GM12801 (cell line): ENCODE data around the gene COL8A1.

ENCODE experiments used
- CTCF ChIP-seq: IDR thresholded peaks from one replicate; pipeline ENCODE4 v1.5.1; 2011; ENCODE audit warnings: control low read depth; ENCODE audit not compliant: insufficient read length; ENCODE audit errors: extremely low read depth

COL8A1 gene

DNA sequence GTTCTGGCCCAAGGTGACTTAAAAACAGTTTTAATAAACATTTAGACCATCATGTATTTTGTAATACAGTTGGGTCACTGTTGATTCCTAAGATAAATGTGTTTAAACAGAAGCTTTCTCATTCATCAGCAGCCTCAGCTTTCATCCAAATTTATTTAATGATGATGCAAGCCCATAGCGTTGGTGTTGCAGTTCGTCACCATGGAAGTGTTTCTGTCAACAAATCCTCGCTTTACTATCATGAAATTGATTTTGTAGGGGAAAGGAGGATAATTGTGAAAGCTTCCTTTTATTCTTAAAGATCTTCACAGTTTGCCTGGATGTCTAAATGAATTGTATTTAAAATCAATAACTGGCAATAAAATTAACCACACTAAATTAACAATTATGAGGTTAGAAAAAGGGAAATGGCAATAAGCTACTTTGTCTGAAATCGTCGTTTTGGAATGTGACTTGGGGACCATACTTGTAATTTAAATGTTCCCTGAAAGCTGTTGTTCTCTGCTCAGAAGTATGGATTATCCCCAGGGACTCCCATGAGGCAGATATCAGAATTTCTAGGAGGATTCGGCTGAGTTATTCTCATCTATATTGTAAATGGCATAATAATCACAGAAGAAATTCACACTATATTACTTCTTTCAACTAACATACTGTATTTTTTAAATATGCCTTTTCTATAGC is 208.2 kb downstream of the COL8A1 start:
- TF ChIP-seq CTCF, result no peak

- no peak for TF ChIP-seq CTCF
Measured at GRCh38 chr3:99848433-99848832, 210.0 kb downstream of the COL8A1 start.
